ENCODE results near the gene EVC.
"Not testable (repeated sequence)": the region's sequence is repeated elsewhere in the genome, so short reads cannot be mapped to it uniquely, and the experiment has no call there.

Gene EVC

GRCh38 chr4:5707778-5708448, 3.1 kb upstream of the EVC start:
- DNase-seq (ENCODE audit: low read depth in 4 of 4, low spot score in 1 of 4), result no peak

- peak in 1 of 4 experiments; percentile 5 for DNase-seq (ENCODE audit: low read depth in 4 of 4, low spot score in 1 of 4)
Observed at GRCh38 chr4:5708449-5709206, 2.4 kb upstream of the EVC start, which contains the start of gene EVC2. EVC2 (minus strand) TSS chr4:5708559; CDS start chr4:5708513, 46 bp downstream.

- DNase-seq (ENCODE audit: low read depth in 4 of 4, low spot score in 1 of 4), result no peak
Observed at GRCh38 chr4:5709207-5709575, 1.8 kb upstream of the EVC start.

GRCh38 chr4:5710065-5710960, 688 bp upstream of the EVC start:
- no peak for DNase-seq (ENCODE audit: low read depth in 4 of 4, low spot score in 1 of 4)

- no peak for DNase-seq (ENCODE audit: low read depth in 4 of 4, low spot score in 1 of 4)
Observed at GRCh38 chr4:5711479-5712184, 631 bp downstream of the EVC start.

GRCh38 chr4:5712517-5712916, 1.5 kb downstream of the EVC start:
- DNase-seq (ENCODE audit: low read depth in 4 of 4, low spot score in 1 of 4), result no peak

GRCh38 chr4:5712931-5713330, 1.9 kb downstream of the EVC start:
- no peak for DNase-seq (ENCODE audit: low read depth in 4 of 4, low spot score in 1 of 4)

GRCh38 chr4:5713861-5714260, 2.9 kb downstream of the EVC start:
- DNase-seq (ENCODE audit: low read depth in 4 of 4, low spot score in 1 of 4), result no peak

- DNase-seq (ENCODE audit: low read depth in 4 of 4, low spot score in 1 of 4), result no peak
Observed at GRCh38 chr4:5715357-5715756, 4.4 kb downstream of the EVC start.

- no peak for DNase-seq (ENCODE audit: low read depth in 4 of 4, low spot score in 1 of 4)
Observed at GRCh38 chr4:5716391-5716790, 5.4 kb downstream of the EVC start.

GRCh38 chr4:5717449-5718158, 6.6 kb downstream of the EVC start:
- DNase-seq (ENCODE audit: low read depth in 4 of 4, low spot score in 1 of 4), result no peak

GRCh38 chr4:5718411-5718810, 7.4 kb downstream of the EVC start:
- DNase-seq (ENCODE audit: low read depth in 4 of 4, low spot score in 1 of 4), result no peak

- no peak for DNase-seq (ENCODE audit: low read depth in 4 of 4, low spot score in 1 of 4)
Observed at GRCh38 chr4:5719350-5720055, 8.5 kb downstream of the EVC start.

GRCh38 chr4:5720157-5720850, 9.3 kb downstream of the EVC start:
- DNase-seq (ENCODE audit: low read depth in 4 of 4, low spot score in 1 of 4), result no peak

- no peak for DNase-seq (ENCODE audit: low read depth in 4 of 4, low spot score in 1 of 4)
Observed at GRCh38 chr4:5720980-5721379, 10.0 kb downstream of the EVC start.

GRCh38 chr4:5721923-5722322, 10.9 kb downstream of the EVC start:
- DNase-seq (ENCODE audit: low read depth in 4 of 4, low spot score in 1 of 4), result no peak

GRCh38 chr4:5722328-5722727, 11.3 kb downstream of the EVC start:
- no peak for DNase-seq (ENCODE audit: low read depth in 4 of 4, low spot score in 1 of 4)

GRCh38 chr4:5724377-5724776, 13.4 kb downstream of the EVC start:
- no peak for DNase-seq (ENCODE audit: low read depth in 4 of 4, low spot score in 1 of 4)

- DNase-seq (ENCODE audit: low read depth in 4 of 4, low spot score in 1 of 4), result not testable (repeated sequence)
Observed at GRCh38 chr4:5728412-5728811, 17.4 kb downstream of the EVC start.
